Measurements from ENCODE around the gene LRRTM4. TPM values are rescaled to one million over a fixed set of nuclear protein-coding genes. Genes with fewer than 3 reads are reported as not detected.

LRRTM4 gene
- total and polyA plus RNA-seq, 2 donors (not counting 1 experiment from before 2014, with no cell fraction given): 0.05 TPM; not detected in 1

DNA sequence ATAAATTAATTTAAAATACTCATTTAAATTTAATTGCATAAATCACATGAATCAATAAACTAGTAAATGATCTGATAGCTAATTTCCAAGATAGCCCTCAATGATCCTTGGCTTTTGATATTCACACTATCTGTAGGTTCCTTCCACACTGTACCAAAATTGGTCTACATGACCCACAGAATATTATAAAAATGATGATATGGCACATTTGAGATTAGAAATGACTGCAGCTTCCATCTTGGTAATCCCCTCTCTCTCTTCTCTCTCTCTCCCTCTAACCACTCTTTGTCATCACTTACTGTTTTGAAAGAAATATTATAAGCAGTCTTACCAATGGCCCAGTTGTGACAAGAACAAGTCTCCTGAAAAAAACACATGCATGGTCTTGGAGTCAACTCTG, 394.8 kb downstream of the LRRTM4 start:
- H3K9me3 ChIP-seq (ENCODE audit: control insufficient read depth, insufficient read depth, low read depth, low read length): no peaks in the 10 kb centered on the region
- no peak for DNase-seq (ENCODE audit: low read depth in 2 of 2)
- no peak overlapping the region for H2AFZ ChIP-seq (ENCODE audit: low read length)

DNA sequence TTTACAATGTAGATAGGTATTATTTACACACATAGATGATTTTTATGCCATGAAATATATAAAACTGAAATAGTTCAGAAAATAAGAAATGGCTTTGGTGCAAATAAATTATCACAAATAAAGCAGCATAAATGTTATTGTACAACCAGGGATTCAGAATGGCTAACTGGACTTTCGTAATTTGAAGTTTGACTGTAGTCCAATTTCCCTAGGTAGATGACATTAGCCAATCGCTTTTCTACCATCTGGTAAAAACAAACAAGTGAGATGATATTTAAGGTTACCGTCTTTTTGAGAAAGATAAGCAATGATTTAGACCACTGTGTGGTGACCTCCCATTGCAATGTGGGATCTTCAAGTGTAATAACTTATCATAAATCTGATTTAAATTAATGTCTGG, 400.7 kb downstream of the LRRTM4 start:
- no peak overlapping the region for H3K9ac ChIP-seq (ENCODE audit: insufficient read depth, low read length)
- H3K27ac ChIP-seq (ENCODE audit: insufficient read depth, low read length): no peak overlapping the region
- DNase-seq (ENCODE audit: low read depth in 2 of 2): no peak

More for the DNA sequence above, 394.8 kb downstream of the LRRTM4 start:
- Histone ChIP-seq H3K36me3 (ENCODE audit: control insufficient read depth, insufficient read depth, low read length) (no peaks in the 10 kb centered on the region), H4K20me1 (ENCODE audit: control insufficient read depth, extremely low read depth, insufficient read depth, low read length) (no peaks in the 10 kb centered on the region), H3K27ac (ENCODE audit: insufficient read depth, low read length) (no peak overlapping the region), H3K4me3 (replicated peaks in 1 of 4; ENCODE audit: control extremely low read depth in 1 of 4, insufficient read depth in 1 of 4, low read depth in 3 of 4, low read length in 4 of 4) (no peak overlapping the region), H3K79me2 (ENCODE audit: control insufficient read depth, insufficient read depth, low read length) (no peaks in the 10 kb centered on the region), H3K27me3 (ENCODE audit: control insufficient read depth, insufficient read depth, low read length) (no peaks in the 10 kb centered on the region), H3K4me1 (ENCODE audit: control insufficient read depth, extremely low read depth, insufficient read depth, low read length) (no peaks in the 10 kb centered on the region), H3K4me2 (ENCODE audit: extremely low read depth, insufficient read depth, low read length) (no peak overlapping the region), H3K9ac (ENCODE audit: insufficient read depth, low read length) (no peak overlapping the region)
- TF ChIP-seq, protein P1, sequence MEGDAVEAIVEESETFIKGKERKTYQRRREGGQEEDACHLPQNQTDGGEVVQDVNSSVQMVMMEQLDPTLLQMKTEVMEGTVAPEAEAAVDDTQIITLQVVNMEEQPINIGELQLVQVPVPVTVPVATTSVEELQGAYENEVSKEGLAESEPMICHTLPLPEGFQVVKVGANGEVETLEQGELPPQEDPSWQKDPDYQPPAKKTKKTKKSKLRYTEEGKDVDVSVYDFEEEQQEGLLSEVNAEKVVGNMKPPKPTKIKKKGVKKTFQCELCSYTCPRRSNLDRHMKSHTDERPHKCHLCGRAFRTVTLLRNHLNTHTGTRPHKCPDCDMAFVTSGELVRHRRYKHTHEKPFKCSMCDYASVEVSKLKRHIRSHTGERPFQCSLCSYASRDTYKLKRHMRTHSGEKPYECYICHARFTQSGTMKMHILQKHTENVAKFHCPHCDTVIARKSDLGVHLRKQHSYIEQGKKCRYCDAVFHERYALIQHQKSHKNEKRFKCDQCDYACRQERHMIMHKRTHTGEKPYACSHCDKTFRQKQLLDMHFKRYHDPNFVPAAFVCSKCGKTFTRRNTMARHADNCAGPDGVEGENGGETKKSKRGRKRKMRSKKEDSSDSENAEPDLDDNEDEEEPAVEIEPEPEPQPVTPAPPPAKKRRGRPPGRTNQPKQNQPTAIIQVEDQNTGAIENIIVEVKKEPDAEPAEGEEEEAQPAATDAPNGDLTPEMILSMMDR (conservative IDR thresholded peaks at IDR 0.05 in 1 of 2, IDR thresholded peaks at IDR 0.05 in 1 of 2; ENCODE audit: low read depth in 1 of 2, low read length in 2 of 2): no peak
- no peak for TF ChIP-seq EZH2 (IDR thresholded peaks at IDR 0.05; ENCODE audit: low read length, missing control alignments)

DNA sequence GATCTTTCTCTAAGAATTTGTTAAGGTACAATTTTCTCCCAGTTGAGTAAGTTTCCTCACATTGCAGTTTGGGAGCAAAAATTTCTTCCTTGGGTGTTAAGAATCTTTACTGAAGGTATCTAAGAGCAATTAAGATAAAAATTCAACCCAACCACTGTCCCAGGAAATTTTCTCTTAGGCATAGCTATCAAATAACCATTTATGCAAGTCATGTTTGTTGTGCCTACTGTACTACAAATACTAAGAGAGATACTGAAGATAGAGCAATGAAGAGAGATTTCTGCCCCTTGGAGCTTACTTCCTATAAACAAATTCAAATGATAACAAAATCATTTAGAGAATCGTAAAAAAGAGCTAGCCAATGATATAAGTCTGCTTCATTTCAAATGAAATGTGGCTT, 402.8 kb downstream of the LRRTM4 start:
- Histone ChIP-seq H3K9me3 (ENCODE audit: control insufficient read depth, insufficient read depth, low read depth, low read length) (no peaks in the 10 kb centered on the region), H3K4me1 (ENCODE audit: control insufficient read depth, extremely low read depth, insufficient read depth, low read length) (no peaks in the 10 kb centered on the region), H3K9ac (ENCODE audit: insufficient read depth, low read length) (no peak overlapping the region), H4K20me1 (ENCODE audit: control insufficient read depth, extremely low read depth, insufficient read depth, low read length) (no peaks in the 10 kb centered on the region), H3K4me3 (replicated peaks in 1 of 4; ENCODE audit: control extremely low read depth in 1 of 4, insufficient read depth in 1 of 4, low read depth in 3 of 4, low read length in 4 of 4) (no peak overlapping the region), H3K27me3 (ENCODE audit: control insufficient read depth, insufficient read depth, low read length) (no peaks in the 10 kb centered on the region), H3K27ac (ENCODE audit: insufficient read depth, low read length) (no peak overlapping the region), H3K36me3 (ENCODE audit: control insufficient read depth, insufficient read depth, low read length) (no peaks in the 10 kb centered on the region), H2AFZ (ENCODE audit: low read length) (no peak overlapping the region), H3K79me2 (ENCODE audit: control insufficient read depth, insufficient read depth, low read length) (no peaks in the 10 kb centered on the region), H3K4me2 (ENCODE audit: extremely low read depth, insufficient read depth, low read length) (no peak overlapping the region)
- no peak for DNase-seq (ENCODE audit: low read depth in 2 of 2)
- TF ChIP-seq, protein P1 (conservative IDR thresholded peaks at IDR 0.05 in 1 of 2, IDR thresholded peaks at IDR 0.05 in 1 of 2; ENCODE audit: low read depth in 1 of 2, low read length in 2 of 2): no peak
- no peak for TF ChIP-seq EZH2 (IDR thresholded peaks at IDR 0.05; ENCODE audit: low read length, missing control alignments)

More for the DNA sequence above, 400.7 kb downstream of the LRRTM4 start:
- TF ChIP-seq EZH2 (IDR thresholded peaks at IDR 0.05; ENCODE audit: low read length, missing control alignments): no peak
- TF ChIP-seq, protein P1 (conservative IDR thresholded peaks at IDR 0.05 in 1 of 2, IDR thresholded peaks at IDR 0.05 in 1 of 2; ENCODE audit: low read depth in 1 of 2, low read length in 2 of 2): no peak
- Histone ChIP-seq H4K20me1 (ENCODE audit: control insufficient read depth, extremely low read depth, insufficient read depth, low read length) (no peaks in the 10 kb centered on the region), H3K4me2 (ENCODE audit: extremely low read depth, insufficient read depth, low read length) (no peak overlapping the region), H2AFZ (ENCODE audit: low read length) (no peak overlapping the region), H3K36me3 (ENCODE audit: control insufficient read depth, insufficient read depth, low read length) (no peaks in the 10 kb centered on the region), H3K4me1 (ENCODE audit: control insufficient read depth, extremely low read depth, insufficient read depth, low read length) (no peaks in the 10 kb centered on the region), H3K9me3 (ENCODE audit: control insufficient read depth, insufficient read depth, low read depth, low read length) (no peaks in the 10 kb centered on the region), H3K27me3 (ENCODE audit: control insufficient read depth, insufficient read depth, low read length) (no peaks in the 10 kb centered on the region), H3K79me2 (ENCODE audit: control insufficient read depth, insufficient read depth, low read length) (no peaks in the 10 kb centered on the region), H3K4me3 (replicated peaks in 1 of 4; ENCODE audit: control extremely low read depth in 1 of 4, insufficient read depth in 1 of 4, low read depth in 3 of 4, low read length in 4 of 4) (no peak overlapping the region)
